Ascending aorta (tissue), 2 donors: Measurements from ENCODE around the gene CDC25A. TPM values are rescaled to one million over a fixed set of nuclear protein-coding genes. Genes with fewer than 3 reads are reported as not detected.

Source experiments
- DNase-seq, 2 donors: peaks; one replicate each; pipeline ENCODE4 v3.0.0-alpha.2; 2019; ENCODE audit warnings: low spot score in 2 of 2
- H3K27ac ChIP-seq, 2 donors: fragments of 200-600 bp; sonication (generic); one replicate each; pipeline ENCODE4 v1.5.1; 2016 to 2017; ENCODE audit warnings: mild to moderate bottlenecking in 1 of 2
- H3K27me3 ChIP-seq: fragments of 200-600 bp; sonication (generic); one replicate; pipeline ENCODE4 v1.5.1; 2017
- H3K36me3 ChIP-seq, 2 donors: fragments of 200-600 bp; sonication (generic); one replicate each; pipeline ENCODE4 v1.5.1; 2016
- H3K4me1 ChIP-seq, 2 donors: fragments of 200-600 bp; sonication (generic); one replicate each; pipeline ENCODE4 v1.5.1; 2016 to 2017; ENCODE audit warnings: mild to moderate bottlenecking in 1 of 2
- H3K4me3 ChIP-seq, 2 donors: fragments of 200-600 bp; sonication (generic); one replicate each; pipeline ENCODE4 v1.5.1; 2016 to 2017; ENCODE audit warnings: mild to moderate bottlenecking in 1 of 2
- H3K9me3 ChIP-seq, 2 donors: fragments of 200-600 bp; sonication (generic); one replicate each; pipeline ENCODE4 v1.5.1; 2016
- intact Hi-C: fragments of 100-400 bp; cut with DNase I; formaldehyde crosslinking; loops from one replicate; pipeline ENCODE4 v1.15.1; 2023
- total RNA-seq: library from RNA; depleted of rRNA; stranded (reverse); fragments of >200 nt; gene quantifications from one replicate; pipeline ENCODE4 v1.1.0, GENCODE V29; 2016
- TF ChIP-seq, protein P1 (sequence below), 3 experiments: fragments of 200-600 bp in 2 of 3; fragments of 450-650 bp in 1 of 3; sonication (generic) in 2 of 3; IDR thresholded peaks; one replicate each; pipeline ENCODE4 v1.5.1; 2016 to 2019; ENCODE audit warnings: antibody characterized with exemption in 3 of 3, mild to moderate bottlenecking in 1 of 3, moderate library complexity in 1 of 3

The CDC25A gene
- total RNA-seq, 1 donor from 2014 or later = not detected

GRCh38 chr3:48185129-48185528, 3.1 kb downstream of the CDC25A start:
- H3K27me3 ChIP-seq = no peaks in the 10 kb centered on the region
- H3K36me3 ChIP-seq = peaks cover 0 to 9% of the 10 kb centered on the region in 2 donors
- TF ChIP-seq, protein P1, sequence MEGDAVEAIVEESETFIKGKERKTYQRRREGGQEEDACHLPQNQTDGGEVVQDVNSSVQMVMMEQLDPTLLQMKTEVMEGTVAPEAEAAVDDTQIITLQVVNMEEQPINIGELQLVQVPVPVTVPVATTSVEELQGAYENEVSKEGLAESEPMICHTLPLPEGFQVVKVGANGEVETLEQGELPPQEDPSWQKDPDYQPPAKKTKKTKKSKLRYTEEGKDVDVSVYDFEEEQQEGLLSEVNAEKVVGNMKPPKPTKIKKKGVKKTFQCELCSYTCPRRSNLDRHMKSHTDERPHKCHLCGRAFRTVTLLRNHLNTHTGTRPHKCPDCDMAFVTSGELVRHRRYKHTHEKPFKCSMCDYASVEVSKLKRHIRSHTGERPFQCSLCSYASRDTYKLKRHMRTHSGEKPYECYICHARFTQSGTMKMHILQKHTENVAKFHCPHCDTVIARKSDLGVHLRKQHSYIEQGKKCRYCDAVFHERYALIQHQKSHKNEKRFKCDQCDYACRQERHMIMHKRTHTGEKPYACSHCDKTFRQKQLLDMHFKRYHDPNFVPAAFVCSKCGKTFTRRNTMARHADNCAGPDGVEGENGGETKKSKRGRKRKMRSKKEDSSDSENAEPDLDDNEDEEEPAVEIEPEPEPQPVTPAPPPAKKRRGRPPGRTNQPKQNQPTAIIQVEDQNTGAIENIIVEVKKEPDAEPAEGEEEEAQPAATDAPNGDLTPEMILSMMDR (IDR thresholded peaks at IDR 0.05) = no peak
- DNase-seq = no peak
- intact Hi-C loops = no loop called here
- H3K4me1 ChIP-seq = peaks cover 0 to 10% of the 10 kb centered on the region in 2 donors
- H3K4me3 ChIP-seq = no peak overlapping the region
- H3K9me3 ChIP-seq = no peaks in the 10 kb centered on the region
- no peak overlapping the region for H3K27ac ChIP-seq

GRCh38 chr3:48184299-48184698, 3.9 kb downstream of the CDC25A start:
- Histone ChIP-seq H3K27ac (no peak overlapping the region), H3K27me3 (no peaks in the 10 kb centered on the region), H3K4me3 (no peak overlapping the region), H3K36me3 (peaks cover 0 to 9% of the 10 kb centered on the region in 2 donors), H3K9me3 (no peaks in the 10 kb centered on the region), H3K4me1 (peaks cover 0 to 10% of the 10 kb centered on the region in 2 donors)
- TF ChIP-seq, protein P1 (IDR thresholded peaks at IDR 0.05) = no peak
- no peak for DNase-seq
- intact Hi-C loops = no loop called here

DNA sequence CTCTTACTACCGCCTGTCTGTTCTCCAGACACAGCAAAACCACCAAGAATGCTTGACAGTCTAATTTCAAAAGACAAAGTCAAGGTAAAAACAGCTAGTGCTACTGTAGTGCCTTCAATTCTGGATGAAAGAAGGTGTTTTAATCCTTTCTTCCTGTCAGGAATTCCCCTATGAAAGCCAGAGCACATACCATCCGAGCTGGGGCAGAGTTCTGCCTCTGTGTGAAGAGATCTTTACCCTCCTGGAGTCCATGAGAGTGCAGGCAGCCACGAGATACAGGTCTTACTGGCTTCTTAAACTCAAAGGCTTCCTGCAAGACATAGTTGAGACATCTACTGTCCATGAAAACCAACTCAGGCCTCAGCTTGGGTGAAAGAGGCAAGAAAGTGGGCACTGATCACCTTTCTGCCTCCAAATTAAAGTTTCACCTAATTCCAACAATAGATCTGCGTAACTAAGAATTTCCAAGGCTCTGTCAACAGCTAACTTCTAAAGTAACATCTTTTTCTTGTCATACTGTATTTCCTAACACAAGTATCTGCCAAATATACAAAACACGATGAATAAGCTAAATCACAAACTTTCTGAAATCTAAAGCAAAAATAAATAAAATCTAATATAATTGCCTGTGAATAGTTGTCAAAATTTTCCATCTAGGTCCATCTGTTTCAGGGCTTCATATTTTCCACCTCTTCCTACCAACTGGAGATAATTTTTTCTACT, 7.5 kb downstream of the CDC25A start:
- H3K9me3 ChIP-seq = no peaks in the 10 kb centered on the region
- H3K27me3 ChIP-seq = no peaks in the 10 kb centered on the region
- H3K4me1 ChIP-seq = no peaks in the 10 kb centered on the region
- TF ChIP-seq, protein P1 (IDR thresholded peaks at IDR 0.05) = no peak
- intact Hi-C loops = no loop called here
- no peak for DNase-seq
- H3K36me3 ChIP-seq = peaks cover 0 to 12% of the 10 kb centered on the region in 2 donors
- H3K27ac ChIP-seq = no peak overlapping the region
- no peak overlapping the region for H3K4me3 ChIP-seq

- H3K9me3 ChIP-seq = no peaks in the 10 kb centered on the region
- H3K27me3 ChIP-seq = no peaks in the 10 kb centered on the region
- no peak for DNase-seq
- H3K4me1 ChIP-seq = no peaks in the 10 kb centered on the region
- H3K27ac ChIP-seq = no peak overlapping the region
- intact Hi-C loops = no loop called here
- H3K36me3 ChIP-seq = peaks cover 0 to 12% of the 10 kb centered on the region in 2 donors
- TF ChIP-seq, protein P1 (IDR thresholded peaks at IDR 0.05) = no peak
- no peak overlapping the region for H3K4me3 ChIP-seq
Measured at GRCh38 chr3:48180021-48180420, 8.2 kb downstream of the CDC25A start.

DNA sequence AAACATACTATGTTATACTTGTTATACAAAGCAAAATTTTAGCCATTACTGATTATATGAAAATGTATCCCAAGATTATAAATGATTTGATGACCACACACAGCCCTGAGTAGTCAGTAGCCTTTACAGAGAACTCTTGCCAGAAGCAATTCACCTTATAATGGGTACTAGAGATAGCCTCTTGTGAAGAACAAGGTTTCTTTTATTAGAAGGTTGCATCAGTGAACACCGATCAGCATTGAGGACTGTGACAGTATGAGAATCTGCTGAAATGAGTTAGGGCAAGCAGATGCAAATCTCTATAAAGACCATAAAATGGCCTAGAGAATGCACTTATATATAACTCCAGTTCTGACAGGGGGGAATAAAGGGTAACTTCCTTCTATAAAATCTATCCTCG, 10.1 kb downstream of the CDC25A start:
- TF ChIP-seq, protein P1 (IDR thresholded peaks at IDR 0.05) = no peak
- Histone ChIP-seq H3K4me1 (no peaks in the 10 kb centered on the region), H3K9me3 (no peaks in the 10 kb centered on the region), H3K4me3 (no peak overlapping the region), H3K27ac (no peak overlapping the region), H3K27me3 (no peaks in the 10 kb centered on the region), H3K36me3 (peaks cover 0 to 16% of the 10 kb centered on the region in 2 donors)
- intact Hi-C loops = no loop called here
- DNase-seq = no peak
